Measurements from ENCODE around the gene ITIH2.

- TF ChIP-seq, protein P1, sequence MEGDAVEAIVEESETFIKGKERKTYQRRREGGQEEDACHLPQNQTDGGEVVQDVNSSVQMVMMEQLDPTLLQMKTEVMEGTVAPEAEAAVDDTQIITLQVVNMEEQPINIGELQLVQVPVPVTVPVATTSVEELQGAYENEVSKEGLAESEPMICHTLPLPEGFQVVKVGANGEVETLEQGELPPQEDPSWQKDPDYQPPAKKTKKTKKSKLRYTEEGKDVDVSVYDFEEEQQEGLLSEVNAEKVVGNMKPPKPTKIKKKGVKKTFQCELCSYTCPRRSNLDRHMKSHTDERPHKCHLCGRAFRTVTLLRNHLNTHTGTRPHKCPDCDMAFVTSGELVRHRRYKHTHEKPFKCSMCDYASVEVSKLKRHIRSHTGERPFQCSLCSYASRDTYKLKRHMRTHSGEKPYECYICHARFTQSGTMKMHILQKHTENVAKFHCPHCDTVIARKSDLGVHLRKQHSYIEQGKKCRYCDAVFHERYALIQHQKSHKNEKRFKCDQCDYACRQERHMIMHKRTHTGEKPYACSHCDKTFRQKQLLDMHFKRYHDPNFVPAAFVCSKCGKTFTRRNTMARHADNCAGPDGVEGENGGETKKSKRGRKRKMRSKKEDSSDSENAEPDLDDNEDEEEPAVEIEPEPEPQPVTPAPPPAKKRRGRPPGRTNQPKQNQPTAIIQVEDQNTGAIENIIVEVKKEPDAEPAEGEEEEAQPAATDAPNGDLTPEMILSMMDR (IDR thresholded peaks at IDR 0.05) = no peak
- no peak for TF ChIP-seq POLR2A (IDR thresholded peaks at IDR 0.05)
Measured at GRCh38 chr10:7752251-7752650, 49.1 kb downstream of the ITIH2 start.

All from right lobe of liver (tissue), 4 donors.